Liver (tissue), 9 donors: ENCODE measurements around the gene COL23A1. TPM values are rescaled to one million over a fixed set of nuclear protein-coding genes. Genes with fewer than 3 reads are reported as not detected.
"Not testable (repeated sequence)": the region's sequence is repeated elsewhere in the genome, so short reads cannot be mapped to it uniquely, and the experiment has no call there.

Source experiments
- DNase-seq: peaks from one replicate; pipeline ENCODE4 v3.0.0-alpha.2; 2017; ENCODE audit warnings: low spot score
- H3K27ac ChIP-seq, 2 donors: one replicate each; pipeline ENCODE4 v1.7.0; 2013; ENCODE audit warnings: inconsistent platforms in 2 of 2, low read length in 2 of 2, control low read depth in 1 of 2, low read depth in 1 of 2, mild to moderate bottlenecking in 1 of 2
- H3K27me3 ChIP-seq, 4 donors: one replicate each; pipeline versions ENCODE4 v1.6.1 to v1.7.0; 2013; ENCODE audit warnings: low read length in 3 of 4, inconsistent platforms in 1 of 4, mild to moderate bottlenecking in 1 of 4, moderate library complexity in 1 of 4; ENCODE audit not compliant: control insufficient read depth in 4 of 4, insufficient read depth in 4 of 4
- H3K36me3 ChIP-seq, 4 donors: one replicate each; pipeline versions ENCODE4 v1.6.1 to v1.7.0; 2013; ENCODE audit warnings: low read length in 3 of 4, mild to moderate bottlenecking in 3 of 4, low read depth in 1 of 4, moderate library complexity in 1 of 4; ENCODE audit not compliant: control insufficient read depth in 4 of 4, insufficient read depth in 3 of 4
- H3K4me1 ChIP-seq, 4 donors: one replicate each; pipeline versions ENCODE4 v1.6.1 to v1.7.0; 2013; ENCODE audit warnings: low read length in 3 of 4, mild to moderate bottlenecking in 3 of 4, moderate library complexity in 1 of 4; ENCODE audit not compliant: control insufficient read depth in 4 of 4, insufficient read depth in 4 of 4
- H3K4me3 ChIP-seq, 3 donors: one replicate each; pipeline versions ENCODE4 v1.6.1 to v1.7.0; 2013; ENCODE audit warnings: low read length in 3 of 3, control low read depth in 1 of 3, low read depth in 1 of 3, mild to moderate bottlenecking in 1 of 3
- H3K9ac ChIP-seq, 2 donors: one replicate each; pipeline ENCODE4 v1.7.0; 2013; ENCODE audit warnings: low read length in 2 of 2, mild to moderate bottlenecking in 2 of 2, moderate library complexity in 2 of 2, control low read depth in 1 of 2, low read depth in 1 of 2
- H3K9me3 ChIP-seq, 4 donors: one replicate each; pipeline versions ENCODE4 v1.6.1 to v1.7.0; 2013; ENCODE audit warnings: low read length in 3 of 4; ENCODE audit not compliant: control insufficient read depth in 4 of 4
- ATF3 ChIP-seq: IDR thresholded peaks from 2 replicates; pipeline ENCODE4 v1.6.1; 2016; ENCODE audit warnings: antibody characterized with exemption
- EGR1 ChIP-seq, 2 donors: IDR thresholded peaks; 2 replicates each; pipeline ENCODE4 v1.6.1; 2016 to 2018; ENCODE audit warnings: antibody characterized with exemption in 2 of 2, low read depth in 2 of 2
- FOXA1 ChIP-seq: IDR thresholded peaks from 2 replicates; pipeline ENCODE4 v1.6.1; 2016; ENCODE audit warnings: antibody characterized with exemption
- FOXA2 ChIP-seq: IDR thresholded peaks from 2 replicates; pipeline ENCODE4 v1.6.1; 2016; ENCODE audit warnings: antibody characterized with exemption
- GABPA ChIP-seq, 2 donors: IDR thresholded peaks in 1 of 2; conservative IDR thresholded peaks in 1 of 2; 2 replicates each; pipeline ENCODE4 v1.6.1; 2016; ENCODE audit warnings: antibody characterized with exemption in 2 of 2, mild to moderate bottlenecking in 1 of 2, moderate library complexity in 1 of 2
- HNF4A ChIP-seq, 2 donors: conservative IDR thresholded peaks; 2 replicates each; pipeline ENCODE4 v1.6.1; 2016; ENCODE audit warnings: antibody characterized with exemption in 2 of 2, mild to moderate bottlenecking in 2 of 2
- HNF4G ChIP-seq: IDR thresholded peaks from 2 replicates; pipeline ENCODE4 v1.6.1; 2016; ENCODE audit warnings: antibody characterized with exemption
- JUND ChIP-seq, 2 donors: IDR thresholded peaks; 2 replicates each; pipeline ENCODE4 v1.6.1; 2016; ENCODE audit warnings: antibody characterized with exemption in 2 of 2
- MAX ChIP-seq: IDR thresholded peaks from 2 replicates; pipeline ENCODE4 v1.6.1; 2016; ENCODE audit warnings: antibody characterized with exemption
- NR2F2 ChIP-seq: IDR thresholded peaks from 2 replicates; pipeline ENCODE4 v1.6.1; 2016; ENCODE audit warnings: antibody characterized with exemption
- RAD21 ChIP-seq, 2 donors: IDR thresholded peaks; 2 replicates each; pipeline ENCODE4 v1.6.1; 2016; ENCODE audit warnings: antibody characterized with exemption in 2 of 2, mild to moderate bottlenecking in 2 of 2
- RXRA ChIP-seq, 2 donors: IDR thresholded peaks; 2 replicates each; pipeline ENCODE4 v1.6.1; 2017 to 2018; ENCODE audit warnings: antibody characterized with exemption in 2 of 2, mild to moderate bottlenecking in 1 of 2
- SP1 ChIP-seq: IDR thresholded peaks from 2 replicates; pipeline ENCODE4 v1.6.1; 2018; ENCODE audit warnings: antibody characterized with exemption, mild to moderate bottlenecking
- TAF1 ChIP-seq: conservative IDR thresholded peaks from 2 replicates; pipeline ENCODE4 v1.6.1; 2016; ENCODE audit warnings: antibody characterized with exemption, mild to moderate bottlenecking
- YY1 ChIP-seq: IDR thresholded peaks from 2 replicates; pipeline ENCODE4 v1.6.1; 2016; ENCODE audit warnings: antibody characterized with exemption, mild to moderate bottlenecking
- ZBTB33 ChIP-seq: IDR thresholded peaks from 2 replicates; pipeline ENCODE4 v1.6.1; 2016; ENCODE audit warnings: antibody characterized with exemption
- WGBS: extraction: QIAGEN DNeasy Blood & Tissue Kit; methylation state at CpG from one replicate; pipeline ENCODE4 v1.1.7; 2013; 5-methylcytosine and 5-hydroxymethylcytosine counted together
- polyA plus RNA-seq, 2 donors: library from polyadenylated mRNA; stranded (reverse) in 1 of 2; unstranded in 1 of 2; fragments of 200-250 nt in 1 of 2; fragments of >200 nt in 1 of 2; fragmentation: Nextera tagmentation in 1 of 2; extraction: Ambion mirVana in 1 of 2; gene quantifications; one replicate each; pipeline versions ENCODE4 v1.2.1 to v1.2.3, GENCODE V29; 2013 to 2015
- total RNA-seq, 2 donors: library from RNA; depleted of rRNA; stranded (reverse); fragments of >200 nt; gene quantifications; one replicate each; pipeline ENCODE4 v1.2.3, GENCODE V29; 2014
- TF ChIP-seq, protein P1 (sequence below): fragments of 150-350 bp; IDR thresholded peaks from 2 replicates; pipeline ENCODE4 v1.5.1; 2017; ENCODE audit warnings: improper control_type of control experiment, low read depth, low read length; ENCODE audit not compliant: missing input control
- TF ChIP-seq, protein P2 (sequence below): IDR thresholded peaks from 2 replicates; pipeline ENCODE4 v1.6.1; 2016; ENCODE audit warnings: antibody characterized with exemption, mild to moderate bottlenecking
- donor health status: healthy.
- donor health status: healthy.
- donor health status: healthy.
- donor health status: healthy.
- donor health status: healthy.

The COL23A1 gene
- total and polyA plus RNA-seq, 4 donors: 0.08 to 1.4 (median 0.27) TPM

DNA sequence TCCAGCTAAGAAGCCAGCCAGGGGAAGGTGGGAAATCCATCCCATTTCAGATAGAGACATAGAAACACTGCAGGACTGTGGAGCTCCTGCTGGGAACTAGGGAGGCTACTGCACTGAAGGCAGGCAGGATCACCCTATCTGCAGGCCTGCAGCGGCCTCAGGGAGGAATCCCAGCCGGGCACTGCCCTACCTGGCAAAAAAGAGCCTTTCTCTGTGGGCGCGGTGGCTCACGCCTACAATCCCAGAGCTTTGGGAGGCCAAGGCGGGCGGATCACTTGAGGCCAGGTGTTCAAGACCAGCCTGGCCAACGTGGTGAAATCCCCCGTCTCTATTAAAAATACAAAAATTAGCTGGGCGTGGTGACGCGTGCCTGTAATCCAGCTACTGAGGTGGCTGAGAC is 286.2 kb downstream of the COL23A1 start:
- 85% methylated on average over 12 of the region's 12 CpGs for WGBS
- Histone ChIP-seq H3K9me3 (no peaks in the 10 kb centered on the region), H3K4me1 (no peaks in the 10 kb centered on the region), H3K4me3 (no peak overlapping the region), H3K9ac (no peak overlapping the region), H3K27me3 (no peaks in the 10 kb centered on the region), H3K36me3 (no peaks in the 10 kb centered on the region), H3K27ac (no peak overlapping the region)
- DNase-seq: no peak
- TF ChIP-seq, protein P1, sequence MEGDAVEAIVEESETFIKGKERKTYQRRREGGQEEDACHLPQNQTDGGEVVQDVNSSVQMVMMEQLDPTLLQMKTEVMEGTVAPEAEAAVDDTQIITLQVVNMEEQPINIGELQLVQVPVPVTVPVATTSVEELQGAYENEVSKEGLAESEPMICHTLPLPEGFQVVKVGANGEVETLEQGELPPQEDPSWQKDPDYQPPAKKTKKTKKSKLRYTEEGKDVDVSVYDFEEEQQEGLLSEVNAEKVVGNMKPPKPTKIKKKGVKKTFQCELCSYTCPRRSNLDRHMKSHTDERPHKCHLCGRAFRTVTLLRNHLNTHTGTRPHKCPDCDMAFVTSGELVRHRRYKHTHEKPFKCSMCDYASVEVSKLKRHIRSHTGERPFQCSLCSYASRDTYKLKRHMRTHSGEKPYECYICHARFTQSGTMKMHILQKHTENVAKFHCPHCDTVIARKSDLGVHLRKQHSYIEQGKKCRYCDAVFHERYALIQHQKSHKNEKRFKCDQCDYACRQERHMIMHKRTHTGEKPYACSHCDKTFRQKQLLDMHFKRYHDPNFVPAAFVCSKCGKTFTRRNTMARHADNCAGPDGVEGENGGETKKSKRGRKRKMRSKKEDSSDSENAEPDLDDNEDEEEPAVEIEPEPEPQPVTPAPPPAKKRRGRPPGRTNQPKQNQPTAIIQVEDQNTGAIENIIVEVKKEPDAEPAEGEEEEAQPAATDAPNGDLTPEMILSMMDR: no peak
- TF ChIP-seq ZBTB33 (no peak), ATF3 (no peak), SP1 (no peak), YY1 (no peak), FOXA1 (no peak), JUND (IDR thresholded peaks at IDR 0.05) (no peak), HNF4A (conservative IDR thresholded peaks at IDR 0.05) (no peak), GABPA (IDR thresholded peaks at IDR 0.05 in 1 of 2, conservative IDR thresholded peaks at IDR 0.05 in 1 of 2) (no peak), EGR1 (IDR thresholded peaks at IDR 0.05; ENCODE audit: low read depth in 2 of 2) (no peak), RXRA (IDR thresholded peaks at IDR 0.05) (no peak), NR2F2 (no peak), RAD21 (IDR thresholded peaks at IDR 0.05) (no peak), FOXA2 (no peak), HNF4G (no peak), TAF1 (no peak), MAX (no peak)
- TF ChIP-seq, protein P2, sequence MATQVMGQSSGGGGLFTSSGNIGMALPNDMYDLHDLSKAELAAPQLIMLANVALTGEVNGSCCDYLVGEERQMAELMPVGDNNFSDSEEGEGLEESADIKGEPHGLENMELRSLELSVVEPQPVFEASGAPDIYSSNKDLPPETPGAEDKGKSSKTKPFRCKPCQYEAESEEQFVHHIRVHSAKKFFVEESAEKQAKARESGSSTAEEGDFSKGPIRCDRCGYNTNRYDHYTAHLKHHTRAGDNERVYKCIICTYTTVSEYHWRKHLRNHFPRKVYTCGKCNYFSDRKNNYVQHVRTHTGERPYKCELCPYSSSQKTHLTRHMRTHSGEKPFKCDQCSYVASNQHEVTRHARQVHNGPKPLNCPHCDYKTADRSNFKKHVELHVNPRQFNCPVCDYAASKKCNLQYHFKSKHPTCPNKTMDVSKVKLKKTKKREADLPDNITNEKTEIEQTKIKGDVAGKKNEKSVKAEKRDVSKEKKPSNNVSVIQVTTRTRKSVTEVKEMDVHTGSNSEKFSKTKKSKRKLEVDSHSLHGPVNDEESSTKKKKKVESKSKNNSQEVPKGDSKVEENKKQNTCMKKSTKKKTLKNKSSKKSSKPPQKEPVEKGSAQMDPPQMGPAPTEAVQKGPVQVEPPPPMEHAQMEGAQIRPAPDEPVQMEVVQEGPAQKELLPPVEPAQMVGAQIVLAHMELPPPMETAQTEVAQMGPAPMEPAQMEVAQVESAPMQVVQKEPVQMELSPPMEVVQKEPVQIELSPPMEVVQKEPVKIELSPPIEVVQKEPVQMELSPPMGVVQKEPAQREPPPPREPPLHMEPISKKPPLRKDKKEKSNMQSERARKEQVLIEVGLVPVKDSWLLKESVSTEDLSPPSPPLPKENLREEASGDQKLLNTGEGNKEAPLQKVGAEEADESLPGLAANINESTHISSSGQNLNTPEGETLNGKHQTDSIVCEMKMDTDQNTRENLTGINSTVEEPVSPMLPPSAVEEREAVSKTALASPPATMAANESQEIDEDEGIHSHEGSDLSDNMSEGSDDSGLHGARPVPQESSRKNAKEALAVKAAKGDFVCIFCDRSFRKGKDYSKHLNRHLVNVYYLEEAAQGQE: no peak

GRCh38 chr5:178302321-178302720 is 287.9 kb downstream of the COL23A1 start:
- not testable (repeated sequence) for H3K27me3 ChIP-seq, H3K9ac ChIP-seq, H3K4me1 ChIP-seq, H3K36me3 ChIP-seq, H3K9me3 ChIP-seq, H3K27ac ChIP-seq, H3K4me3 ChIP-seq, DNase-seq
- WGBS: 88% methylated on average over 16 of the region's 16 CpGs
